Neuronal stem cell (in vitro differentiated cells): ENCODE data around the gene TKTL1.

Experiments
- DNase-seq: peaks from one replicate; pipeline ENCODE4 v3.0.0-alpha.2; 2013; ENCODE audit warnings: low spot score
- H2AFZ ChIP-seq: one replicate; pipeline ENCODE4 v1.6.1; 2013; ENCODE audit warnings: mild to moderate bottlenecking, low read length, inconsistent platforms
- H2AK5ac ChIP-seq: 2 replicates; pipeline ENCODE4 v1.6.1; 2013; ENCODE audit warnings: low read depth, mild to moderate bottlenecking, inconsistent platforms, low read length, moderate library complexity, mixed read lengths
- H2BK120ac ChIP-seq: 2 replicates; pipeline ENCODE4 v1.6.1; 2013; ENCODE audit warnings: low read depth, mild to moderate bottlenecking, inconsistent platforms, low read length, moderate library complexity, mixed read lengths
- H2BK12ac ChIP-seq: one replicate; pipeline ENCODE4 v1.6.1; 2013; ENCODE audit warnings: low read length, inconsistent platforms
- H2BK15ac ChIP-seq: 2 replicates; pipeline ENCODE4 v1.6.1; 2013; ENCODE audit warnings: mild to moderate bottlenecking, low read length, inconsistent platforms, mixed read lengths
- H2BK5ac ChIP-seq: one replicate; pipeline ENCODE4 v1.6.1; 2013; ENCODE audit warnings: inconsistent platforms, mild to moderate bottlenecking, low read length, moderate library complexity
- H3K14ac ChIP-seq: one replicate; pipeline ENCODE4 v1.6.1; 2013; ENCODE audit warnings: low read length, inconsistent platforms
- H3K18ac ChIP-seq: 2 replicates; pipeline ENCODE4 v1.6.1; 2013; ENCODE audit warnings: low read length, inconsistent platforms
- H3K23ac ChIP-seq: 2 replicates; pipeline ENCODE4 v1.6.1; 2013; ENCODE audit warnings: low read depth, mild to moderate bottlenecking, mixed read lengths, low read length, inconsistent platforms; ENCODE audit not compliant: poor library complexity
- H3K27ac ChIP-seq: replicated peaks from 3 replicates; pipeline ENCODE4 v1.5.1; 2013; ENCODE audit warnings: low read length, inconsistent platforms
- H3K27me3 ChIP-seq, 3 experiments: 2 replicates each; pipeline ENCODE4 v1.6.1; 2013; ENCODE audit warnings: low read length in 3 of 3, mild to moderate bottlenecking in 2 of 3, inconsistent platforms in 1 of 3, low read depth in 1 of 3, mixed read lengths in 1 of 3, moderate library complexity in 1 of 3; ENCODE audit not compliant: control insufficient read depth in 3 of 3, insufficient read depth in 3 of 3
- H3K36me3 ChIP-seq, 2 donors: replicated peaks in 1 of 2; 2 replicates each; pipeline ENCODE4 v1.6.1; 2013; ENCODE audit warnings: low read length in 2 of 2; ENCODE audit not compliant: control insufficient read depth in 2 of 2, insufficient read depth in 2 of 2
- H3K4ac ChIP-seq: 2 replicates; pipeline ENCODE4 v1.6.1; 2013; ENCODE audit warnings: inconsistent platforms, mild to moderate bottlenecking, low read length, moderate library complexity
- H3K4me1 ChIP-seq, 2 donors: 1 replicate in 1 of 2; 2 replicates in 1 of 2; pipeline ENCODE4 v1.6.1; 2013; ENCODE audit warnings: low read length in 2 of 2, low read depth in 1 of 2; ENCODE audit not compliant: control insufficient read depth in 2 of 2, insufficient read depth in 1 of 2
- H3K4me2 ChIP-seq: one replicate; pipeline ENCODE4 v1.6.1; 2013; ENCODE audit warnings: mild to moderate bottlenecking, low read length, inconsistent platforms; ENCODE audit not compliant: insufficient read depth, poor library complexity, severe bottlenecking
- H3K4me3 ChIP-seq, 2 donors: 2 replicates each; pipeline ENCODE4 v1.5.1; 2013; ENCODE audit warnings: low read length in 2 of 2, mild to moderate bottlenecking in 2 of 2, inconsistent platforms in 1 of 2, moderate library complexity in 1 of 2
- H3K79me1 ChIP-seq: one replicate; pipeline ENCODE4 v1.6.1; 2013; ENCODE audit warnings: low read depth, mild to moderate bottlenecking, inconsistent platforms, low read length, moderate library complexity
- H3K9ac ChIP-seq: one replicate; pipeline ENCODE4 v1.6.1; 2013; ENCODE audit warnings: mild to moderate bottlenecking, low read depth, low read length, inconsistent platforms; ENCODE audit not compliant: poor library complexity
- H3K9me3 ChIP-seq, 2 donors: replicated peaks in 1 of 2; 2 replicates each; pipeline versions ENCODE3 to v1.6.1; 2013; ENCODE audit warnings: low read length in 2 of 2, mild to moderate bottlenecking in 2 of 2, inconsistent platforms in 1 of 2, low read depth in 1 of 2, mixed read lengths in 1 of 2, moderate library complexity in 1 of 2; ENCODE audit not compliant: control insufficient read depth in 2 of 2, insufficient read depth in 1 of 2
- H4K8ac ChIP-seq: one replicate; pipeline ENCODE4 v1.6.1; 2013; ENCODE audit warnings: low read depth, mild to moderate bottlenecking, inconsistent platforms, low read length, moderate library complexity
- H4K91ac ChIP-seq: one replicate; pipeline ENCODE4 v1.6.1; 2013; ENCODE audit warnings: low read length, low read depth, mild to moderate bottlenecking, inconsistent platforms; ENCODE audit not compliant: poor library complexity
- WGBS, 2 donors: extraction: QIAGEN DNeasy Blood & Tissue Kit; methylation state at CpG; one replicate each; pipeline ENCODE4 v1.1.7; 2013; ENCODE audit warnings: missing lambda C conversion rate in 2 of 2, mixed read lengths in 1 of 2; ENCODE audit not compliant: insufficient read length in 2 of 2, insufficient replicate concordance in 1 of 2; ENCODE audit errors: extremely low coverage in 2 of 2; 5-methylcytosine and 5-hydroxymethylcytosine counted together

TKTL1 gene

GRCh38 chrX:154365997-154366665, 70.5 kb downstream of the TKTL1 start:
- Histone ChIP-seq H3K4ac (no peak overlapping the region), H3K79me1 (peaks cover 22% of the 10 kb centered on the region), H2BK5ac (no peak overlapping the region), H4K91ac (no peak overlapping the region), H2BK12ac (no peak overlapping the region), H3K4me2 (peak overlapping the region; percentile 11), H2BK15ac (no peak overlapping the region), H3K27me3 (no peaks in the 10 kb centered on the region), H3K23ac (no peak overlapping the region), H4K8ac (no peak overlapping the region), H2AFZ (no peak overlapping the region), H3K14ac (no peak overlapping the region), H3K9ac (no peak overlapping the region), H3K36me3 (peaks cover 58 to 83% of the 10 kb centered on the region in 2 donors), H3K9me3 (no peaks in the 10 kb centered on the region), H3K4me3 (no peak overlapping the region), H3K18ac (no peak overlapping the region), H3K4me1 (peaks cover 0 to 4% of the 10 kb centered on the region in 2 donors), H2AK5ac (no peak overlapping the region), H2BK120ac (no peak overlapping the region), H3K27ac (no peak overlapping the region)
- WGBS, 2 donors = no CpG with 5 or more reads among the region's 32 CpGs
- DNase-seq = no peak

- no peak overlapping the region for H2BK15ac ChIP-seq
- no peak for DNase-seq
- H3K23ac ChIP-seq = no peak overlapping the region
- peaks cover 22% of the 10 kb centered on the region for H3K79me1 ChIP-seq
- H3K9ac ChIP-seq = peak overlapping the region; percentile 21
- no peak overlapping the region for H3K4me2 ChIP-seq
- no peak overlapping the region for H3K14ac ChIP-seq
- no peak overlapping the region for H3K27ac ChIP-seq
- no peak overlapping the region for H2BK120ac ChIP-seq
- no peak overlapping the region for H2BK5ac ChIP-seq
- no peaks in the 10 kb centered on the region for H3K27me3 ChIP-seq
- WGBS, 2 donors = no CpG with 5 or more reads among the region's 11 CpGs
- no peak overlapping the region for H2AFZ ChIP-seq
- peaks cover 53 to 78% of the 10 kb centered on the region in 2 donors for H3K36me3 ChIP-seq
- no peak overlapping the region for H3K4ac ChIP-seq
- peaks cover 0 to 4% of the 10 kb centered on the region in 2 donors for H3K4me1 ChIP-seq
- no peak overlapping the region for H3K4me3 ChIP-seq
- no peak overlapping the region for H4K91ac ChIP-seq
- H3K9me3 ChIP-seq = no peaks in the 10 kb centered on the region
- H2BK12ac ChIP-seq = no peak overlapping the region
- no peak overlapping the region for H4K8ac ChIP-seq
- no peak overlapping the region for H2AK5ac ChIP-seq
- H3K18ac ChIP-seq = no peak overlapping the region
These were observed 71.1 kb downstream of the TKTL1 start for GRCh38 chrX:154366666-154367055.

- H3K18ac ChIP-seq = no peak overlapping the region
- H3K23ac ChIP-seq = no peak overlapping the region
- H4K91ac ChIP-seq = no peak overlapping the region
- H3K9ac ChIP-seq = no peak overlapping the region
- H3K79me1 ChIP-seq = peaks cover 16% of the 10 kb centered on the region
- H3K4ac ChIP-seq = no peak overlapping the region
- no peaks in the 10 kb centered on the region for H3K27me3 ChIP-seq
- H3K4me1 ChIP-seq = peaks cover 3 to 9% of the 10 kb centered on the region in 2 donors
- no peak overlapping the region for H2BK120ac ChIP-seq
- WGBS, 2 donors = no CpG with 5 or more reads among the region's 31 CpGs
- H3K36me3 ChIP-seq = peaks cover 42 to 68% of the 10 kb centered on the region in 2 donors
- peak overlapping the region in 1 of 2 donors; percentile 100 for H3K4me3 ChIP-seq
- H2BK5ac ChIP-seq = peak overlapping the region; percentile 53
- no peak overlapping the region for H2AFZ ChIP-seq
- H3K9me3 ChIP-seq = no peaks in the 10 kb centered on the region
- no peak overlapping the region for H3K27ac ChIP-seq
- H2BK12ac ChIP-seq = no peak overlapping the region
- H2AK5ac ChIP-seq = no peak overlapping the region
- no peak for DNase-seq
- H3K4me2 ChIP-seq = no peak overlapping the region
- no peak overlapping the region for H3K14ac ChIP-seq
- H4K8ac ChIP-seq = no peak overlapping the region
- H2BK15ac ChIP-seq = no peak overlapping the region
These were observed 72.1 kb downstream of the TKTL1 start for GRCh38 chrX:154367474-154368308.
